Activated T-helper 9 cell treated with anti-CD3 and anti-CD28 coated beads, Interleukin-2, amount 50 U/mL, for 16 hours (primary cell): ENCODE data around the gene ALDH3B1.

Experiments used
- DNase-seq: peaks from one replicate; pipeline ENCODE4 v3.0.0-alpha.2; 2020; ENCODE audit warnings: low read depth

Gene ALDH3B1

GRCh38 chr11:67997475-67997921, 12.6 kb upstream of the ALDH3B1 start:
- no peak for DNase-seq

GRCh38 chr11:67998150-67999045, 11.7 kb upstream of the ALDH3B1 start:
- no peak for DNase-seq

GRCh38 chr11:67999201-67999629, 10.9 kb upstream of the ALDH3B1 start:
- DNase-seq = no peak

GRCh38 chr11:67999704-68000103, 10.4 kb upstream of the ALDH3B1 start:
- DNase-seq = no peak

GRCh38 chr11:68002575-68002937, 7.6 kb upstream of the ALDH3B1 start:
- no peak for DNase-seq

GRCh38 chr11:68002938-68003845, 6.9 kb upstream of the ALDH3B1 start:
- peak; percentile 31 for DNase-seq

GRCh38 chr11:68003846-68004550, 6.1 kb upstream of the ALDH3B1 start, which contains the start of gene UNC93B1:
TSS of gene UNC93B1 (minus strand) at chr11:68004097. CDS start at chr11:68004043, 54 bp downstream.
- peak; percentile 75 for DNase-seq

- DNase-seq = no peak
These were observed 5.4 kb upstream of the ALDH3B1 start for GRCh38 chr11:68004551-68005335.

- no peak for DNase-seq
These were observed 3.4 kb upstream of the ALDH3B1 start for GRCh38 chr11:68006606-68007166.

- DNase-seq = no peak
These were observed 2.4 kb upstream of the ALDH3B1 start for GRCh38 chr11:68007498-68008380.

GRCh38 chr11:68008381-68009337, 1.5 kb upstream of the ALDH3B1 start:
- no peak for DNase-seq

- no peak for DNase-seq
These were observed 587 bp upstream of the ALDH3B1 start for GRCh38 chr11:68009391-68010089.

GRCh38 chr11:68011051-68011943, 1.2 kb downstream of the ALDH3B1 start:
- DNase-seq = no peak

GRCh38 chr11:68012044-68012842, 2.1 kb downstream of the ALDH3B1 start:
- no peak for DNase-seq

GRCh38 chr11:68012843-68013610, 2.9 kb downstream of the ALDH3B1 start:
- no peak for DNase-seq
